Tongue (tissue), 2 donors: ENCODE results near the gene LARGE2. TPM values are rescaled to one million over a fixed set of nuclear protein-coding genes. Genes with fewer than 3 reads are reported as not detected.

Source experiments
- DNase-seq: peaks from one replicate; pipeline ENCODE4 v3.0.0-alpha.2; 2015
- total RNA-seq: library from RNA; depleted of rRNA; stranded (reverse); fragments of >200 nt; gene quantifications from one replicate; pipeline ENCODE4 v1.2.3, GENCODE V29; 2014

The LARGE2 gene
- total RNA-seq, 1 donor from 2014 or later: 2.7 TPM

- no peak for DNase-seq
Measured at GRCh38 chr11:45917286-45917622, 5.2 kb upstream of the LARGE2 start.

GRCh38 chr11:45917623-45918330, 4.7 kb upstream of the LARGE2 start, which contains the start of gene PEX16:
Gene PEX16 (minus strand): TSS chr11:45917877. CDS start chr11:45917811, 66 bp downstream.
- peak; percentile 99 for DNase-seq

GRCh38 chr11:45918331-45918941, 4.0 kb upstream of the LARGE2 start:
- DNase-seq: peak; percentile 70

- no peak for DNase-seq
Measured at GRCh38 chr11:45918962-45919675, 3.3 kb upstream of the LARGE2 start.

- no peak for DNase-seq
Measured at GRCh38 chr11:45919806-45920530, 2.5 kb upstream of the LARGE2 start.

GRCh38 chr11:45920531-45921477, 1.7 kb upstream of the LARGE2 start:
- DNase-seq: no peak

- peak; percentile 51 for DNase-seq
Measured at GRCh38 chr11:45921561-45922424, 663 bp upstream of the LARGE2 start.

- no peak for DNase-seq
Measured at GRCh38 chr11:45924036-45924915, 1.8 kb downstream of the LARGE2 start.

- DNase-seq: no peak
Measured at GRCh38 chr11:45924927-45925326, 2.5 kb downstream of the LARGE2 start.

GRCh38 chr11:45925550-45925949, 3.1 kb downstream of the LARGE2 start:
- DNase-seq: no peak

GRCh38 chr11:45926001-45926401, 3.5 kb downstream of the LARGE2 start:
- DNase-seq: no peak

GRCh38 chr11:45926536-45927331, 4.3 kb downstream of the LARGE2 start:
- DNase-seq: no peak

- no peak for DNase-seq
Measured at GRCh38 chr11:45927332-45927683, 4.9 kb downstream of the LARGE2 start.

- DNase-seq: no peak
Measured at GRCh38 chr11:45927684-45928413, 5.4 kb downstream of the LARGE2 start.

GRCh38 chr11:45928535-45929215, 6.2 kb downstream of the LARGE2 start:
- DNase-seq: no peak

- no peak for DNase-seq
Measured at GRCh38 chr11:45929486-45930030, 7.1 kb downstream of the LARGE2 start.
